Kidney glomerular epithelial cell (primary cell): ENCODE data around the gene SLC9A7.

Experiments
- DNase-seq: peaks from one replicate; lab custom pipeline; 2025; lab: John Stamatoyannopoulos, UW

Gene SLC9A7

DNA sequence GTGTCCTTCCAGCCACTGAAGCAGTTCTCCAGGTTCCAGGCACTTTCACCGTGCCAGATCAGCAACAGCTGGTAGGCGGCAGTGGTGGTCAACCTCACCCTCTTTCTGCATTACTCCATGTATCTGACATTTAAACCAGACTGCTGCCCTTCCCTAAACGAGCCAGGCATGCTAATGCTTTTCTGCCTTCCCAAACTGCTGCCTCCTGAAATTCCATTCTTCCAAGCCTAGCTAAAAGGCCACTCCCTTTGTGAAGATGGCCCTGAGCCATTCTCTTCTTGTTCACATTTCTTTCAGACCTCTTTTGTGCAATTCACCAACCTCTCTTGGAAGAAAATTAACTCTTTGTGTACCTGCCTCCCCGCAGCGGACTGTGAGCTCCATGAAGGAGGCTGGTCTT is 111.7 kb downstream of the SLC9A7 start:
- DNase-seq: no peak

GRCh38 chrX:46645614-46646013 is 113.3 kb downstream of the SLC9A7 start:
- DNase-seq: no peak

DNA sequence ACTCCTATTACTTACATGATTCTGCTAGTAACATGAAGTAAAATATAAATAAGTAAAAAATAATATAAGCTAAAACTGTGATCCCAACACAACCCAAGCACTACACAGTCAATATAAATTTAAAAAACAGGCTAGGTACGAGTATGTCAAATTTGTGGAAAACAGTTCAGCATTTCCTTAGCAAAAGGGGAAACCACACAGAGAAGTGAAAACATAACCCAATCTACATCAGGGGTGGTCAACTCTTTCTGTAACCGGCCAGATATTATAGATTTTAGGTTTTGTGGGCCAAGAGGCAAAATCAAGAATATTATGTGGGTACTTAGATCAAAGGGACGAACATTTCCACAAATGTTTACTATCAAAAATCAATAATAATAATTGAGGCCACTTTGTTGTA is 115.3 kb downstream of the SLC9A7 start:
- no peak for DNase-seq

- DNase-seq: no peak
Observed at GRCh38 chrX:46642145-46642544, 116.8 kb downstream of the SLC9A7 start.

DNA sequence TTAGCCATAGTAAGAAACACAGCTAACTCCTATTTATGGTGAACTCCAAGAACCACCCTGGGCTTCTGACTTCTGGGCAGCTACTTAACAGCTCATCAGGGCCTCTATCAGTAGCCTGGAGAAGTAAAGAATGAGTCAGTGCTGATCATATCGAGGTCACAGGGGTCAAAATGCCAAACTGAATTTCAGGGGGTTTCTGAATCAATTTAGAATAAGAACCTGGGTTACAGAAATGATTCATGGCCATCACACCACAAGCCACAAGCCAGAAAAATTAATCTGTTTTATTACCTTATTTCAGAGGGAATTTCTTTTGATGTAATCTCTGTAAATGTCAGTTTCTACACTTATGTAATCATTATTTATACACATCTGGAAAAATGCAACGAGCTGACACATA is 121.0 kb downstream of the SLC9A7 start:
- DNase-seq: no peak

GRCh38 chrX:46636223-46636622 is 122.7 kb downstream of the SLC9A7 start:
- DNase-seq: no peak

GRCh38 chrX:46635186-46635585 is 123.7 kb downstream of the SLC9A7 start:
- DNase-seq: no peak

DNA sequence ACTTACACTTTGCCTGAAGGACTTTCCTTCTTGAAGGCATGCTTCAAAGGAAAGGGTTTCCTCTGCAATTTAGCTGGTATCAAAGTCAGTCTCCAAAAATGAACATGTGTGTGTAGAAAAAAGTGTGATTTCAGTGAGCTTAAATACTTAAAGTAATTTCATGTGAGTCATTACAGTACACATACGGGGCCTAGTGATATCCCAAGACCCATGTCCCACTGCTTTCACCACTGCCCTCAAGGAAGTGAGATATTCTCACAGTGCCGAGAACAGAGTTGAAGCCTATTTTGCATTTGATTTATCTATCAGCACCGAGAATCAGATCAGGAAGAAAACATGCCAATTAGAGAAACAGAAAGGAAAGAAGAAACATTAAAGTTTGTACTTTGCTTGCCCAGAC is 124.3 kb downstream of the SLC9A7 start:
- DNase-seq: no peak

GRCh38 chrX:46630141-46630540 is 128.8 kb downstream of the SLC9A7 start:
- no peak for DNase-seq

GRCh38 chrX:46628460-46629371 is 130.2 kb downstream of the SLC9A7 start:
- no peak for DNase-seq

GRCh38 chrX:46627711-46628419 is 131.1 kb downstream of the SLC9A7 start:
- no peak for DNase-seq

- DNase-seq: no peak
Observed at GRCh38 chrX:46627062-46627461, 131.9 kb downstream of the SLC9A7 start.

DNA sequence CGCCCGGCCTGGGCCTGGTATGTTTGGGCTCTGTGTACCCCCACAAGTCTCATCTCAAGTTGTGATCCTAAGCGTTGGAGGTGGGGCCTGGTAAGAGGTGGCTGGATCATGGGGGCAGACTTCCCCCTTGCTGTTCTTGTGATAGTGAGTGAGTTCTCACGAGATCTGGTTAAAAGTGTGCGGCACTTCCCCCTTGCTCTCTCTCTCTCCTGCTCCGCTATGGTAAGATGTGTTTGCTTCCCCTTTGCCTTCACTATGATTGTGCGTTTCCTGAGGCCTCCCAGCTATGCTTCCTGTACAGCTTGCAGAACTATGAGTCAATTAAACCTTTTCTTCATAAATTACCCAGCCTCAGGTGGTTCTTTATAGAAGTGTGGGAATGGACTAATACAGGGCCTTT is 132.4 kb downstream of the SLC9A7 start:
- DNase-seq: no peak

DNA sequence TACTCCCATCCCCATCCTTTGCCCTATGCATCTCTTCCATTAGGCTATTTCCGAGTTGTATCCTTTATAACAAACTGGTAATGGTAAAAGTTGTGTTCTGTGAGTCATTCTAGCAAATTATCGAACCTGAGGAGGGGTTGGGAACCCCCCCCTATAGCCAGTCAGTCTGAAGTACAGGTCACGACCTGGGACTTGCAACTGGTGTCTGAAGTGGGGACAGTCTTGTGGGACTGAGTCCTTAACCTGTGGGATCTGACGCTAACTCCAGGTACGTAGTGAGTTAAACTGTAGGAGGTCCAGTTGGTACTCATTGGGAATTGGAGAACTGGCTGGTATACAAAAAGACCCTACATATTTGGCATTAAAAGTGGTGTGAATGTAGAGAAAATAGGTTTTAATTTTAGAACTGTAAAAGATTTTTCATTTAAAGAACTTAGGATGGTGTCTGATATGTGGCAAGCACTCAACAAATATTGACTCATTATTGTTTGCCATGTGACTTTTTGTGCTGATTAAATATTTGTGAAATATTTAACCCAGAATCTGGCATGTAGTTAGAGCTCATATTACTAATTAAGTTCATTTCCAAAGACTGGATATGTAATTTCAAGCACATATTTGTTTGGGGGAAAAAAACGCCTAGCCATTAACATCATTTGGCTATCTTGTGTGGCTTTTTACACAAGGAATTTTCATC is 134.7 kb downstream of the SLC9A7 start:
- DNase-seq: no peak

GRCh38 chrX:46621572-46621971 is 137.3 kb downstream of the SLC9A7 start:
- DNase-seq: no peak

GRCh38 chrX:46620505-46620904 is 138.4 kb downstream of the SLC9A7 start:
- DNase-seq: no peak

DNA sequence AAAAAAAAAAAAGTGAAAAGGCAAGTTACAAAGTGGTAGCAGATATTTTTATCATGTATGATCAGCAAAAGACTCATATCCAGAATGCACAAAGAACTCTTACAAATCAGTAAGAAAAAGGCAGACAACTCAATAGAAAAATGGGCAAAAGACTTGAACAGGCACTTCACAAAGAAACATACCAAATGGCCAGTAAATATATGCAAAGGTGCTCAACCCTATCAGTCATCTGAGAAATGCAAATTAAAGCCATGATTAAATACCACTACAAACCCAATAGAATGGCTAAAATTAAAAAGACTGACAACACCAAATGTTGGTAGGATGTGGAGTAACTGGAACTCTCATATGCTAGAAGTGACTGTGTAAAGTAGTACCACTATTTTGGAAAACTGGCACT is 140.0 kb downstream of the SLC9A7 start:
- no peak for DNase-seq

DNA sequence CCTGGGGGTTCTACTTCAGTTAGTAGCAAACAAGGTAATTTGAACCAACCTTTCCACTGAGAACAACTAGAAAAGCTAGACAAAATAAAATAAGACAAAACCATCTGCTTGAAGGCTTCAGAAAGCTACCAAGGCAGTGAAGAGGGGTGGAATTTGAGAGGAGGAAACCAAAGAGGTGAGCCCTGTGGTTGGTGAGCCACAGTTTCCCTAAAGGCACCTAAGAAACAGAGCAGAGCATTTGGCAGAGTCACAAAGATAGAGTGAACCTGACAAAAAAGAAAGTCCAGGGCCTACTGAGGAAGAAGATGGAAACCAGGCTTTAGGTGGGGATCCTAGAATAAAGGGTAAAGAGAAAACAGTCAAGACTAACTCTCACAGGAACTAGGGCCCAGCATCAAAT is 141.0 kb downstream of the SLC9A7 start:
- no peak for DNase-seq

- no peak for DNase-seq
Observed at GRCh38 chrX:46611658-46612362, 147.1 kb downstream of the SLC9A7 start.

GRCh38 chrX:46610070-46610658 is 148.8 kb downstream of the SLC9A7 start:
- DNase-seq: no peak

DNA sequence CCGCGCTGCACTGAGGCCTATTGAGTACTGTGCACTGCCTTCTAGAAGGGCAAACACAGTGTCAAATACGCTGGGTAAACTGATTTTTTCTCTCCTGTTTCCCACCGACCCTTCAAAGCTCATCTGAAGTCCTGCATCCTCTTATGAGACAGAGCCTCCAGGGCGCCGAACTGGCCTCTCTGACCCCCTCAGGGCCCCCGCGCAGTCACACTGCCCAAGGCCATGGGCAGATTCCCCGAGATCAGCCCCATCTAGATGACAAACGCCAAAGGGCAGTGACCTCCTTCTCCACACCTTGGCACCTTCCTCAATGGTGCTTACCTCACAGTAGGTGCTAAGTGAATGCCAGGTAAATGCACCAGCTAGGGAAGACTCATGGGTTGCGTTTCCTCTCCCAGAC is 151.0 kb downstream of the SLC9A7 start:
- no peak for DNase-seq
